NCI-H748 treated with DMSO at 0.1 percent for 48 hours (cell line): ENCODE data around the gene SFTA2.
"Not testable (repeated sequence)": the region's sequence is repeated elsewhere in the genome, so short reads cannot be mapped to it uniquely, and the experiment has no call there.

Source experiments
- DNase-seq: peaks from one replicate; lab custom pipeline; 2025; lab: John Stamatoyannopoulos, UW

Gene SFTA2

GRCh38 chr6:30942338-30943060 is 10.5 kb upstream of the SFTA2 start:
- DNase-seq = no peak

DNA sequence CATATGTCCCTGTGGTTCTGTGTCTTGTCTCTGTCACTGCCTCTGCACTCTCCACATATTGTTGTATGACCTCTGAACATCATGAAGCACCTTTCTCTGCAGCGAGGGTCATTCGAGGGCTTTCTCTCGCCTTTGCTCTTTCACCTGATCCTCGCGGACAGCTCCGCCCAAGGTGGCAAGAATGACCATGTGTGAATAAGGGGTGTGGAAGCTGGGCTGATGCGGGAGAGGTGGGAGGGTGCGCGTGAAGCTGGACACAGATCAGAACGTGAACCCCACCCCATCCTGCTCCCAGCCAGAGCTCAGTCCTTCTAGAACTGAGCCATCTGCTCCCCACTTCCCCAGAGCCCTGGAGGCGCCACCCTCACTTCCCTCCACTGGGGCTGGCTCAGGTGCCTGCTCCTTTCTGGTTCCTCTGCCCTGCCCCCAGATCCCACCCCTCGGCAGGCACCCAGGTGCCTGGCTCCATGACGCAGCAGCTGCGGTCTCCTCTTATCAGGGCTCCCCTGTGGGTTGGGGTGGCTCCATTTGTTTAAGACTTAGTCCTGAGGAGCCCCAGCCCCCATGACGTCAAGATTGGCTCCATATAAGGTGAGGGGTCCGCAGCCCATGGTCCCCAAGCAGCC is 8.5 kb upstream of the SFTA2 start, which contains the start of gene MUCL3:
MUCL3 (plus strand) TSS at position 613 of the 626 bp plus-strand sequence. CDS start 27 bp downstream, outside the sequence.
- no peak for DNase-seq

DNA sequence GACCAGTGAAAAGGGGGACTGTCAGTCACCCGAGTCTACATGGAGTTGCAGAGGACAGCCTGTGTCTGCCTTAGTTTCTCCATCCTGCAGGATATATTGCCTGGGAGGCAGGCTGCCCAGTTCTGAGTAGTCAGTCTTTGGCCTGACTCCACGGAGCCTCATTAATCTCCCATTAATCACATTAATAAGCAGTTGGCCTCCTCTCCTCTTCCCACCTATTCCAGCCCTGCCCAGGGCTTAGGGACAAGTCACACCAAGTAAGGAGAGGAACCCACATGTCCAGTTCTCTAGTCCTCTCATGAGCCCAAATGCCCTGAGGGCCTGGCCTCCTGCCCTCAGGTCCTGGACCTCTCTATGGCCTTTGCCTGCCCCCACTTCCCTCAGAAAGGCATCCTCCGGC is 7.5 kb upstream of the SFTA2 start:
- no peak for DNase-seq

- DNase-seq = no peak
These were observed 6.8 kb upstream of the SFTA2 start for GRCh38 chr6:30938730-30939129.

- DNase-seq = no peak
These were observed 5.3 kb upstream of the SFTA2 start for GRCh38 chr6:30937265-30937664.

DNA sequence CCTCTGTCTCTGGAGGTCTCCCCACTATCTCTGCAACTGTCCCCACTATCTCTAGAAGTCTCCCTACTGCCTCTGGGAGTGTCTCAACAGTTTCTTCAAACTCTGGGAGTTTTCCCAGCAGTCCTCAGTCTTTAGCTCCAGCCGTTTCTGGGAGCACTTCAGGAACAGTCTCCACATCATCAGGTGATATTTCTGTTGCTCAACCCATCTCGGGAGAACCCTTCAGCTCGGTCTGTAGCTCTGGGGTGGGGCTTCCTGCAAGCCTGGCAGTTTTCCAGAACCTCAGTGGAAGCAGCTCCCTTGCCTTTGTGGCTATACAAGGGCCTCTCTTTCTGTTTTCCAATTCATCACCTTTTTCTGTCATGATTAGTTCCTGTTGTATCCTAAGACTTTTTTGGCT is 3.0 kb upstream of the SFTA2 start:
- no peak for DNase-seq

GRCh38 chr6:30932665-30933365 is 845 bp upstream of the SFTA2 start:
- no peak for DNase-seq

GRCh38 chr6:30931272-30931671 is 698 bp downstream of the SFTA2 start:
- DNase-seq = no peak

DNA sequence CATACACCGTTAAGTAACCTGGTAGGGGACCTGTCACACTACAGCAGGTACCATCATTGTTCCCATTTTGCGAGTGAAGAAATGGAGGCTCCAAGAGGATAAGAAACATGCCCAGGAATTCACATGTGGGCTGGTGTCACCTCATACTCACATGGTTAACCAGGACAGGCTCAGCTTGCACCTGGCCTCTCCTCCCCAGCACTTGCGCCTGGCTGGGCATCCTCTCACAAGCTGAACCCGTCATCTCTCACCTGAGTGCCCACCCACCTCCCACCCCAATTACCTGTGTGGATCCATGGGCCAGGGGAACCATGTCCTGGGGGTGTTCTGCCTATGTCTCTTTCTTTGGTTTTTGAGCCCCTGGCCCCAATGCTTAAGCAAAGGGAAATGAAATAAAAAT is 1.5 kb downstream of the SFTA2 start:
- DNase-seq = no peak

DNA sequence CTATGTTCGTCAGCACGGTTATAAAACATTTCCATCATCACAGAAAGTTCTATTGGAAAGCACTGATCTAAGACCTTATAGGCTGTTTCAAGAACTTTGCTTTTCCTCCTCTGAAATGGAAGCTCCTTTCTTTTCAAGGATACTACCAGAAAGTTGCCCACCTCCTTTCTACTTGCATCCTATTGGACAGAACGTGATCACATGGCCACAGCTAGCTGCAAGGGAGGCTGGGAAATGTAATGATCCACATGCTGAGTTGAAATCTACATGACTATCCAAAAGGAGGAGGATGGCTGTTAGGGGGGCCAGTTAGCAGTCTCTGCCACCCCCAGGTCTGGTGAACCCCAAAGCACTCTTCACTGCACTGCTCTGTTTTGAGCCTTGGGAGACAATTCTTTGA is 3.3 kb downstream of the SFTA2 start:
- no peak for DNase-seq

DNA sequence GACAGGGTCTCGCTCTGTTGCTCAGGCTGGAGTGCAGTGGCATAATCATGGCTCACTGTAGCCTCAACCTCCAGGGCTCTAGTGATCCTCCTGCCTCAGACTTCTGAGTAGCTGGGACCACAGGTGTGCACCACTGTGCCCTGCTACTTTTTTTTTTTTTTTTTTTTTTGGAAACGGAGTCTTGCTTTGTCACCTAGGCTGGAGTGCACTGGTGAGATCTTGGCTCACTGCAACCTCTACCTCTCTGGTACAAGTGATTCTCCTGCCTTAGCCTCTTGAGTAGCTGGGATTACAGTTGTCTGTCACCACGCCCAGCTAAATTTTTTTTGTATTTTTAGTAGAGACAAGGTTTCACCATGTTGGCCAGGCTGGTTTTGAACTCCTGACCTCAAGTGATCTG is 4.9 kb downstream of the SFTA2 start:
- not testable (repeated sequence) for DNase-seq

- DNase-seq = no peak
These were observed 5.3 kb downstream of the SFTA2 start for GRCh38 chr6:30926644-30927043.

- not testable (repeated sequence) for DNase-seq
These were observed 7.8 kb downstream of the SFTA2 start for GRCh38 chr6:30924040-30924627.

GRCh38 chr6:30922447-30922852 is 9.5 kb downstream of the SFTA2 start:
- no peak for DNase-seq

GRCh38 chr6:30918670-30919069 is 13.3 kb downstream of the SFTA2 start:
- no peak for DNase-seq

DNA sequence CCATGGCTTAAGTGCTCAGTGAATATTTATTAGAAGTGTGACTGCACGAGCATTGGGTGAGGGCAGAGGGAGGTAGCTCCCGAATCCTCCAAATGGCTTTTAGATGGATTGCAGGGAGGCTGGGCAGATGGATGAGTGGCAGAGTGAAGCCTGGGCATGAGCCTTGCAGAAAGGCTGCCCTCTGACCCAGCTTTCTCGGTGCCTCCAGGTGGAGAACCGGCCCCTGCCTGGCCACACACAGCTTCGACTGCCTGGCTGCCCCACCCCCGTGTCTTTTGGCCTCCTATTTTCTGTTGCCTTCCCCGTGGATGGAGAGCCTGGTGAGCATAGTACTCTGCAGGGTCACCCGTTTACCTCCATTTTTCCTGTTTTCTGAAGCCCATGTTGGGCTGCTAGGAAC is 14.5 kb downstream of the SFTA2 start:
- no peak for DNase-seq

DNA sequence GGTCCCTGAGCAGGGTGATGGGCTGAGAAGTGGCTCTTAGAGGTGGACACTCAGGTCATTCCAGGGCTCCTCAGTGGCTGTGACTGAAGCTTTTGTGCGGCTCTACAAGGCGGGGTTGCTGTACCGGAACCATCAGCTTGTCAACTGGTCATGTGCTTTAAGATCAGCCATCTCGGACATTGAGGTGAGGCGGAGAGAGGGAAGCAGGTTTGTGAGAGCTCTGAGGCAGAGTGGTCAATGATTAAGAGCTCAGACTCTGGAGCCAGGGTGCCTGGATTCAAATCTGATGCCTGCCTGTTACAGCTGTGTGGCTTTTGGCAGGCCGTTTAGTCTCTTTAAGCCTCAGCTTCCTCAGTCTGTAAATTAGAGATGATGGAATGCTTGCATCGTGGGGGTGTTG is 14.9 kb downstream of the SFTA2 start:
- no peak for DNase-seq

DNA sequence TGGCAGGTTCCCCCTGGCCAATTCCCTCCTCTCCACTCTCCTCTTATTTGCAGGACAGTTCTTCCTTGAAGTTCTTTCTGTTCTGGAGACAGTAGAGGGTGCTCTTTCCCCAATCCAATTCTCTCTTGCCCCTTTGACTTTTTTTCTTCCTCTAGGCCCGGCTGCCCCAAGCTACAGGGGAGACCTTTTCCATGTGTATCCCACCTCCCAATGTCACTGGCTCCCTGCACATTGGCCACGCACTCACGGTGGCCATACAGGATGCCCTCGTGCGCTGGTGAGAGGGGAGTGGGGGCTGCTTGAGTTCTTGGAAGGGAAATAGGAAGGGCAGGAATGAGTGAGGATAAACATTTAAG is 16.4 kb downstream of the SFTA2 start:
- DNase-seq = peak; percentile 48

GRCh38 chr6:30914854-30915590 is 16.9 kb downstream of the SFTA2 start:
- no peak for DNase-seq

GRCh38 chr6:30914076-30914853 is 17.7 kb downstream of the SFTA2 start, which contains the start of gene VARS2:
Gene VARS2 (plus strand): TSS chr6:30914238. CDS start chr6:30914837, 599 bp downstream.
- peak; percentile 79 for DNase-seq

DNA sequence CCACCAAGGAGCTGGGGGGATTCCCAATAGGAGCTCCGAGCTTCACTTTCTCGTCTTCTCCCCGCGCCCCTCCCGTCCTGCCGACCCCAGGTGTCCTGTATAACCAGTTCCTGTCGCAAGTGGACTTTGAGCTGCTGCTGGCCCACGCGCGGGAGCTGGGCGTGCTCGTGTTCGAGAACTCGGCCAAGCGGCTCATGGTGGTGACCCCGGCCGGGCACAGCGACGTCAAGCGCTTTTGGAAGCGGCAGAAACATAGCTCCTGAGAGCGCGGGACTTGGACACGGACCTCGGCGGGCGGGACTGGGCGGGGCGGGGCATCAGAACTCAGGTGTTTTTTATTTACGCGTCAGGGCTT is 18.3 kb downstream of the SFTA2 start:
- DNase-seq = no peak
